ENCODE measurements around the gene NPC1L1.
"Not testable (repeated sequence)": the region's sequence is repeated elsewhere in the genome, so short reads cannot be mapped to it uniquely, and the experiment has no call there.

The NPC1L1 gene

DNA sequence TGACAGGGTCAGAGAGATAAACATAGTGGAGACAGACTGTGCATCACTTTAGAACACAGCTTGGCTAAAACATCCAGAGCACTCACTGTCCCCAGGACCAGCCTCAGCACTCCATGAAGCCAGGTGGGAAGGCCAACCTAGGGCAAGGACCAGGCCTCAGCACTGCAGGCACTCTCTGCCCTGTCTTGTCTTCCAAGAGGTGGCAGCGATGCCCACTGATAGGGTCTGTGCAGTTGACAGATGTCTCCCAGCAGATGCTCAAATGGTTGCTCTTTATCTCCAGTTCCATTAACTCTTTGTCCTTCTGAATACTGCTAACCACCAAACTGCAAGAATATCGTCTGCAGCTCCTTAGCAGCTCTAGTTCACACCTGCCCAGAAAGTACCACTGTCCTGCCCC is 23.5 kb upstream of the NPC1L1 start:
- no peak for DNase-seq

DNA sequence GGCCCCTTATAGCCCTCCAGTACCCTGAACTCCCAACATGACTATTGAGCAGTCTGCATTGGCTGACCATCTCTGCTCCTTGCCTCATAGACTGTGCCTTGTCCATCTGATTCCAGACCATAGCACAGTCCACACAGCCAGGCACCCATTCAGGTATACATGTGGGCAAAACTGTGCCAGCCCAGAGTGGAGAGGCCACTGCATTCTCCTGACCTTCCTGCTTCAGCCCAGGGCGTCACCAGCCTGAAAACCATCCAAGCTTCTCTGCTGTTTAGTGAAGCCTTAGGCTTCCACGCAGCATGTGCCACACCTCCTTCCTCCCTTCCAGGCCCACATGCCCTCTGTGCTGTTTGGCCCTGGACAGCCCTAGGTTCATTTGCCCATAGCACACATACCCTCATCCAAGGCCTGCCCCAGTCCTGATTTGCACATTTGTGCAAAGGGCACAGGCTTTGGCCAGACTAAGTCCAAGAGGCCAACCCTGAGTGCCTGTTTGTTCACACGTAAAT is 22.1 kb upstream of the NPC1L1 start:
- DNase-seq, result no peak

DNA sequence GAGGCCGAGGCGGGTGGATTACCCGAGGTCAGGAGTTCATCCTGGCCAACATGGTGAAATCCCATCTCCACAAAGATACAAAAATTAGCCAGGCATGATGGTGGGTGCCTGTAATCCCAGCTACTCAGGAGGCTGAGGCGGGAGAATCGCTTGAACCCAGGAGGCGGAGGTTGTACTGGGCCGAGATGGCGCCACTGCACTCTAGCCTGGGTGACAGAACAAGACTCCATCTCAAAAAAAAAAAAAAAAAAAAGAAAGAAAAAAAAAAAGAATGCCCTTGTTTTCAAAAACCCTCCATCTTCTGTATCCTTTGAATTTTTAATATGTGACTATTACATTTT is 21.5 kb upstream of the NPC1L1 start:
- not testable (repeated sequence) for DNase-seq

DNA sequence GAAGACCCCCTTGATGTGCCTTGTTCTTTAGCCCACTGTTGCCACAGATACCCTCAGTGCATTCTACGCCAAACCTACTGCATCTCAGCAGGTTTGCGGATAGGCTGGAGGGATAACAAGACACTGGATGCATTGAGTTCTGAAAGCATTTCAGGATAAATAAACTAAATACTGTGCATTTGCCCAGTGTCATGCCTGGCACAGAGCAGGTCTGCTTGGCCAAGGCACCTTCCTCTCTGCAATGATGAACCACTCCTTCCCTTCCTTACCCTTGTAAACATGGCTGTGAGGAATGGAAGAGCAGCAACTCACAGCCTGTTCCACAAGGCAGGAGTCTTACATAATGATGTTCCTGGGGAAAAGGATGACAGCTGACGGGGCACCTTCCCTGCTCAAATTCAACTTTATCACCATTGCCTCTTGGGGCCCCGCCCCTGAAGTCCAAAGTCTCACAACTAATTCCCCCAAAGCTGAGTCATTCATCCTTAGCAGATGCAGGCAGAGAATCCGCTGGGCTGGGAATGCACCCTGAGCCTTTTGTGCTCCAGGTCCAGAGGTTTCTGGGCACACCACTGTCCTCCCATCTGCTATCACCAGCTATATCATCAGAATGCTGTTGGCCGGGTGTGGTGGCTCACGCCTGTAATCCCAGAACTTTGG is 21.0 kb upstream of the NPC1L1 start:
- DNase-seq, result no peak

DNA sequence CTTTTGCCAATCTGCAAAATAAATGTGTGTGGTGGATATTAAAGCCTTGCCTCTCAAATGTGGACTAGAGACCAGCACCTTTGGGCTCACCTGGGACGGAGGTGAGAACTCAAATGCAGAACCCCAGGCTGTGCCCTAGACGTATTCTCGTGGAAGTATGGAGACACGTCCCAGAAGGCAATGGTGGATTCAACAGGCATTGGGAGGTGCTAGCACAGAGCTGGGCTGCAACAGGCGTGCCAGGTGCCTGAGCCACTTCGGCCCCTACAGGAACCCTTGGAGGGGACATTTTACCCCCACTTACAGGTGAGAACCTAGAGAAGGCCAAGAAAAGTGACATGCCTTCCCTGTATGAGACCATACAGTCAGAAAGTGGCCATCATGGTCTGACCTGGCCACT is 20.4 kb upstream of the NPC1L1 start:
- no peak for DNase-seq

DNA sequence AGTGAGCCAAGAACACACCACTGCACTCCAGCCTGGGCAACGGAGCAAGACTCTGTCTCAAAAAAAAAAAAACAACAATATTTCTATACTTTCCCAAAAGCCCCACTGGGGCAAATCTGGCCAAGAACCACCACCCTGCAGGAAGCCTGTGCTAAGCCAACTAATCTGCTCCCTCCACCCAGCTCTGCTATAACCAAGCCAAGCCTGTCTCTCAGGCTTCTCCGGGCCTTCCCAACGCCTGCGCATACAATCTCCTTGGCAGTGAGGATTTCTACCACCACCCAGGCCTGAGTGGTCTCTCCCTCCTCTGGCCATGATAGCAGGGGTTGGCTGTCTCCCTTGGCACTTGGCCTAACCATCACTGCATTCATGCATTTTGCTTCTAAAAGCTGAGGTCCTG is 18.4 kb upstream of the NPC1L1 start:
- no peak for DNase-seq

DNA sequence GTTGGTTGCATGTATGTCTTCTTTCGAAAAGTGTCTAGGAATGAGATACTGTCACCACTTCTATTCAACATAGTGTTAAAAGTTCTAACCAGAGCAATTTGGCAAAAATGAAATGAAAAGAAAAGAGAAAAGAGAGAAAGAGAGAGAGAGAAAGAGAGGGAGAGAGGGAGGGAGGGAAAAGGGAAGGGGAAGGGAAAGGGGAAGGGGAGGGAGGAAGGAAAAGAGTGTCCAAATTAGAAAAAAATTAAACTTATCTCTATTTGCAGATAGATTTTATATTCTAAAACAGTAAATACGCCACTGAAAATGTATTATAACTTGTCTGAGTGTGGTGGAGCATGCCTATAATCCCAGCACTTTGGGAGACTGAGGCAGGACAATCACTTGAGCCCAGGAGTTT is 16.4 kb upstream of the NPC1L1 start:
- no peak for DNase-seq

DNA sequence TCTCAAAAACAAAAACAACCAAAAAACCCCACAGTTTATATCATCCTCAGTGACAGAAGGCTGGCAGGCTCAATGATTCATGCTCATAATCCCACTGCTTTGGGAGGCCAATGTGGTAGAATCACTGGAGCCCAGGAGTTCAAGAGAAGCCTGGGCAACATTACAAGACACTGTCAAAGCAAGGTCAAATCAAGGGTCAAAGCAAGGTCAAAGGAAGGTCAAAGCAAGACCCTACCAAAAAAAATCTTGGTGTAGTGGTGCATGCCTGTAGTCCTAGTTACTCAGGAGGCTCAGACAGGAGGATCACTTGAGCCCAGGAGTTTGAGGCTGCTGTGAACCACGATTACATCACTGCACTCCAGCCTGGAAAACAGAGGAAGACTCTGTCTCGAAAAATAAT is 14.2 kb upstream of the NPC1L1 start:
- no peak for DNase-seq

DNA sequence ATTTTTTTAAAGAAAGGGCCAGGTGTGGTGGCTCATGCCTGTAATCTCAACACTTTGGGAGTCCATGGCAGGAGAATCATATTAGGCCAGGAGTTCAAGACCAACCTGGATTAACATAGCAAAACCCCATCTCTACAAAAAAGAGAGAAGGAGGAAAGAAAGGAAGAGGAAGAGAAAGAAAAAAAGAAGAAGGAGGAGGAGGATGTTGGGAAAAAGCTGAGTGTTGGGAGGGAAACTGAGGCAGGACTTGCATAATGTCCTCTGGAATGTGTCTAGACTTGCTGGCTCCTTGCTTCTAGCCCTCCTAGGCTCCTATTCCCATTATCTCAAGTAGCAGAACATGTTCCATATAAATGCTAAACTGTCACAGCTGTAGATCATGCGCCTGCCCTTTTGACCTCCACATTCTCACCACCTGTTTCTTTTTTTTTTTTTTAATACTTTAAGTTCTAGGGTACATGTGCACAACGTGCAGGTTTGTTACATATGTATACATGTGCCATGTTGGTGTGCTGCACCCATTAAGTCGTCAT is 11.4 kb upstream of the NPC1L1 start:
- not testable (repeated sequence) for DNase-seq

DNA sequence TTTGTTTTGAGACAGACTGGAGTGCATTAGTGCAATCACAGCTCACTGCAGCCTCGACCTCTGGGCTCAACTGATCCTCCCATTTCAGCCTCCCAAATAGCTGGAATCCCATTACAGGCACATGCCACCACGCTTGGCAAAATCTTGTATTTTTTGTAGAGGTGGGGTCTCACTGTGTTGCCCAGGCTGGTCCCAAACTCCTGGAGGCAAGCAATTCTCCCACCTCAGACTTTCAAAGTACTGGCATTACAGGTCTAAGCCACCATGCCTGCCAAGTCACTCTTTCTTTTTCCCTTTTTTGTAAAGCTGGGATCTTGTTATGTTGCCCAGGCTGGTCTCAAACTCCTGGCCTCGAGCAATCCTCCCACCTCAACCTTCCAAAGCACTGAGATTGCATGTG is 8.3 kb upstream of the NPC1L1 start:
- no peak for DNase-seq

DNA sequence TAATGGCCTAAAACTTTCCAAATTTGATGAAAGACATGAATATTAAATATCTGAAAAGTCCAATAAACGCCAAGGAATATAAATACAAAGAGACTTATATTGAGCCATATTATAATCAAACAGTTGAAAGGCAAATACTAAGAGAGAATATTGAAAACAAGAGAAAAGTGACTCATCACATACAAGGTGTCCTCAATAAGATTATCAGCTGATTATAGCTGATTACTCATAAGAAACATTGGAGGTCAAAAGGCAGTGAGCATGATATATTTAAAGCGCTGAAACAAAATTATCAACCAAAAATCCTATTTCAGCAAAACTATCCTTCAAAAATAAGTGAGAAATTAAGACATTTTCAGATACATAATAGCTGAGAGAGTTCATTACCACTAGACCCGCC is 7.8 kb upstream of the NPC1L1 start:
- DNase-seq, result no peak

DNA sequence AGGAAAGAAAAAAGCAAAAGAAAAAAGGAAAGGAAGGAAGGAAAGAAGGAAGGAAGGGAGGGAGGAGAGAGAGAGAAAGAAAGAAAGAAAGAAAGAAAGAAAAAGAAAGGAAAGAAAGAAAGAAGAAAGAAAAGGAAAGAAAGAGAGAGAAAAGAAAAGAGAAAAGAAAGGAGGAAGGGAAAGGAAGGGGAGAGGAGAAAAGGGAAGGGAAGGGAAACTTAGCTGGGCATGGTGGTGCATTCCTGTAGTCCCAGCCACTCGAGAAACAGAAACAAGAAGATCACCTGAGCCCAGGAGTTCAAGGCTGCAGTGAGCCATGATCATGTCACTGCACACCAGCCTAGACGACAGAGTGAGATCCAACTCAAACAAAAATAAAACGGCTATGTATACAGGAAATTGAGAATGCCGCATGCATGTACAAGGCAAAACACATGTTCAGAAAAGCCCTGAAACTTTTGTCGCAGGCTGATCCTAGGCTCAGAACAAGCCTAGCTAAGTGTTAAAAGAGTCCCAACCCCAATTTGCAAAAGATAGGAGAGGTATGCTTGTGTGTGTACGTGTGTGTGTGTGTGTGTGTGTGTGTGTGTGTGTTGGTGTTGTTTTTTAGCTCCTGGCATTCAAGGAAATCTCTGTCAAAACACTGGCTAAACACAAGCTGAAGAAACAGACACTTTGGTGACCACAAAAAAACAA is 6.6 kb upstream of the NPC1L1 start:
- DNase-seq, result no peak

DNA sequence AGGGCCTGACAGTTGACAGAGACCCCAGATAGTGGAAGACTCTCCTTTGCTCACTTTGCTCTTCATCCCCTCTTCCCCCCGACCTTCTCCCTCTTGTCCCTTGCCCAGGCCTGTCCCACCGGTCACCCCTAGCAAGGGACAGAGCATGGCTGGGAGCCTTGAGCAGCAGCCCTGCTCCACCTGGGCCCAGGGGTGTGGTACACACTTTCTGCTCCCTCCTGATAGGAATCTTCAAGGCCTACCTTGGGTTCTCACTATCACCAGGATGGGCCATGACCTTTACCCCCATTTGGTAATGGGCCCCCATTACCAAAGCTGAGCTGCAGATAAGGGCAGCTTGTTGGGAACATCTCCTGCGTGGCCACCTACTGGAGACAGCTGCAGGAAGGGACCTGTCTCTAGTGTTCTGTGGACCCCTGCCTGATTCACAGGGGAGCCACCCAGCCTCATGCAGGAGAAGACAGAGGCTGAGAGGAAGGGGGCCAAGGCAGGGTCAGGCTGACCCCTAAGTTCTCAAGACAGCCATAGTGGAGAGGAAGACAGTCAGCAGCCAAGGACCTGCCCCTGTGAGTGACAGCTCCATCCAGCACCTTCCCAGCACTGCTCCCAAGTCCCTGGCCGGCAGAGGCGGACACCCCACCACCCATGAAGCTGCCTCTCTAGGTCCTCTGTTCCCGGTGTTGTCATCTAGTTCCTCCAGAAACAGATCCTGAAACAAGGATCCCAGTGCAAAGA is 913 bp upstream of the NPC1L1 start:
- no peak for DNase-seq

DNA sequence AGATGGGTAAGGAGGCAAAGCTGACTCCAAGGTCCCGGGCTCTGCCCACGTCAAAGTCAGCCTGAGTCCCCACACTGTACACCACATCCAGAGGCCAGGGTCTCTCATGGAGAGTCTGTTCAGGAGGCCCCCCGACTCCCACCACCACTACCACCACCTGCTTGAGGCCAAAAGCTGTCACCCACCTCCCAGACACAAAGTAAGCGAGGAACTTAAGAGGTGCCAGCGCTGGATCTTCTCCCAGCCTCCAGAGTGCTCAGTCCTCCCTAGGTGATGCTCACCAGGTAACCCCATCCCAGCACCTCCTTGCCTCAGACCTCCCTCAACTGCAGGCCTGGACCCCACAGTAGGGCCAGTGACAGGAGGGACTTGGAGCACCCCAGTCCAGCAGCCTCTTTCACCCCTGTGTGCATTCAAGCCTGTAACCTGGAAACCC is 520 bp downstream of the NPC1L1 start:
- no peak for DNase-seq

DNA sequence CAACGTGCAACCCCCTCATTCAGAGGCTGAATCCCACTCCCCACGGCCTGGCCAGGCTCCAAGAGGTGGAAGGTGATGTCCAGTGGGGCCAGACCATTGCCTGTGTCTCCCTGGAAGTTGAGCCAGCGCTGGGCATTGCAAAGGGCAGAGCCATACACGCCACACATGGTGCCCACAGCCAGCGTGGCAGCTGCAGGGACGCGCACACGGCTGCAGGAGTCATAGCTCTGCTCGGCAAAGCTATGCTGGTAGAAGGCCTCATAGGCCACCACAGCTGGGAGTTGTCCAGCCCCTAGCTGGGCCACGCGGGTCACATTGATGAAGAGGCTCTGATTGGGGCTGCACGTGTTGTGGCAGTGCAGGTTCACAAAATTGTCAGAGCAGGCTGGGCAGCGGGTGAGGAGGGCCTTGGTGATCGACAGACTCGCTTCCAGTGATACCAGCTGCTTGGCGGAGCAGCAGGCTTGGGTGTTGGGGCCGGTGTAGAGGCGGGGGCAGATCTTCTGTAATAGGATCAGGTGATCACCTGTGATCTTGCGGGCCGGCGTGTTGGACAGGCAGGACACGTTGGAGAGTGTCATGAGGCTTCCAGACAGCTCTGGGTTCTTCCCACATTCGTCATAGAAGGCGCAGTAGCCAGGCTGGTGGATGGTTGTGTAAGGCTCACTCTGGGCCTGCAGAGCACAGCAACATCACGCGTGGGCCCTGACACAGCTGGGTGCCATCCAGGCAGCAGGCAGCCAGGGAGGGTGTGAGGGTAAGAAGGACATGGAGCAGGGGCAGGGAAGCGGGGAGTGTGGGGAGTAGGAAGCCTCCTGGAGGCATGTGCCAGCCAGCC is 1.2 kb downstream of the NPC1L1 start:
- DNase-seq, result no peak

DNA sequence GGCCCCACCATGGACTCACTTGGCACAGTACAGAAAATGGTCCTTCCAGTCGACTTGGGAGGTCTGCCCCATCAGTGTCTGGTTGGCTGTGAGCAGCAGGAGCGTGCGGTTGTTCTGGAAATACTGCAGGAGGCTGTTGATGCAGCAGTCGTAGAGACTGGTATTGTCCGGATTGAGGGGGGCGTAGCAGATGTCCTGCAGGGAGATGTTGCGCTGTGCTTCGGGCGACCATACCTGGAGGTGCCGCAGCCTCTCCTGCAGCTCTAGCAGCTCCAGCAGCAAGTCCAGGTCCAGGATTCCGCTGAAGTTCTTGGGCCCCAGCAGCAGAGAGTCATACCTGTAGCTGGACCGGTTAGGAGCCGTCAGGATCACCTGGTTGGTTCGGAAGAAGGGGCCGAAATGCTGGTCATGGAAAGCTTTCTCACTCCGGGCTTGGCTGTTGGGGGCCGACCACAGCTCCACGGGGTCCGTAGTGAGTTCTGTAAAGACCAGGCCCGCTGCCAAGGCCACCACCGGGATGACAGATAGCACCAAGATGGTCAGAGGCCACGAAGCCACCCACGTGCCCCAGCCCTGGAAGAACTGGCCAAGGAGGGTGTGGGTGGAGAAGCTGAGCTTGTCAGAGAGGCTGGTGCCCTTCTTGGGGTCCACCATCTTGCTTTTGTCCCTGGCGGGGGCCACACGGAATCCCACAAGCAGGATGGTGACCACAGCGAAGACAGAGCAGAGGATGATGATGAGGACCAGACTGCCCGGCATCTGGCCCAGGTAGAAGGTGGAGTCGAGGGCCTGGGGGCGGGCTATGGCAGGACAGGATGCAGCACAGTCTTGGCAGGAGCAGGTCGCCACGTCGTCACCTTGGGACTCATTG is 2.1 kb downstream of the NPC1L1 start:
- DNase-seq, result no peak

DNA sequence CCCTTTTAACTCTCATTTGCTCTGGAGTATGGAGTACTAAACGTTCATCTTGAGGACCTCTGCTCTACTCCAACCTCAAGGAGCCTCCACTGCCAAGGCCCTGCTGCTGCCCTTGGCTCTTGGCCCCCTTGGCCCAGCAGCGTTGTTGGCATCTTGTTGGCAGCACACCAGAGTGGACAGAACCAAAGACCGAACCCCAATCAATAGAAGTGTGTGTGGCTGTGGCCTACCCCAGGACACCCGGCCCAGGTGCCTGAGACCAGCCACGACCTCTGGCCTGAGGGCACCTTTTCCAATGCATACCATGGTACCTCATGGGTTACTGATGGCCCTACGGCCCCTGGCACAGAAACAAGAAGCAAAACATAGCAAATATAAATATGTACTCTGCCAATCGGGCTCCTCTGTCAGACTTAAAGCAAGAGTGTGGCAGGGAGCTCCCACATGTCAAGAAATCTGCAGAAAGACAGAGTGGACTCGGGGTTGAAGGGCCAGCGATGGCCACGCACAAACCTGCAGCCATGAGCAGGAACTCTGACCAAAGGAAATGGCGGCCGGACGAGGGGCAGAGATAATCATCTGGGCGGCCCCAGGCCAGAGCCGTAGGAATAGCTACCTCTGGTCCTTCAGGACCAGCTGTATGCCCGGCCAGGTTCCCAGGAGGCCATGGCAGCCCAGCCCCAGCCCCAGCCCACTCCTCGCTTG is 2.9 kb downstream of the NPC1L1 start:
- DNase-seq, result no peak

DNA sequence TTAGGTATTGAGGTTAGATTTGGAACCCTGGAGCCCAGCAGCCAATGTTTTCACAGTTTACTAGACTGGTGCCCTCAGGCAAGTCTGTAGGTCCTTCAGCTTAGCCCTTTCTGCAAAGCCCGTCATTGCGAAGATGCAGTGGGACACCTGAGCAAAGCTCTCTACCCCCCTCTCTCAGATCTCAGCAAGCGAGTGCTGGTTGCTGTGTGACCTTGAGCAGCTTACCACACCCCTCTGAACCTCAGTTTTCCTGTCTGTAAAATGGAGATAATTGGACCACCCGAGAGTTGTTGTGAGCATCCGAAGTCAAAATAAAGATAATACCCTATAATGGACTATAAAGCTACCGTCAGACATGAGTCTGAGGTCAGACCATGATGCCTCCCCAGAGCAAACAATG is 3.7 kb downstream of the NPC1L1 start:
- DNase-seq, result no peak

DNA sequence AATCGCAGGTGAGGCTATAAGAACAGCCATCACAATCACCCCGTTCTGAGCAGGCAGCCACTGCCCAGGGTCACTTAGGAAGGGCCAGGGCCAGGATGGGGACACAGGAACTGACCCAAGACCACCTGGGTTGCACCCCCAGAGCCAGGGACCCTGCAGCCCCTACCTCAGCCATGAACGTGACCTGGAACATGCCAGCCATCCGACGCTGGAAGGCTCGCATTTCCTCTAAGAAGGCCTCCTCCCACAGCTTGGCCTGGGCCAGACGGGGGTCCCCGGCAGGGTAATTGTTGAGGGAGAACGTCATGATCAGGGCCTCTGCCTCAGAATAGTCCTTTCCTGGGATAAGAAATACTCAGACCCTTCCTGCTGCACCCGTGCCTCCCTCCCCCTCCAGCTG is 5.0 kb downstream of the NPC1L1 start:
- DNase-seq, result no peak

DNA sequence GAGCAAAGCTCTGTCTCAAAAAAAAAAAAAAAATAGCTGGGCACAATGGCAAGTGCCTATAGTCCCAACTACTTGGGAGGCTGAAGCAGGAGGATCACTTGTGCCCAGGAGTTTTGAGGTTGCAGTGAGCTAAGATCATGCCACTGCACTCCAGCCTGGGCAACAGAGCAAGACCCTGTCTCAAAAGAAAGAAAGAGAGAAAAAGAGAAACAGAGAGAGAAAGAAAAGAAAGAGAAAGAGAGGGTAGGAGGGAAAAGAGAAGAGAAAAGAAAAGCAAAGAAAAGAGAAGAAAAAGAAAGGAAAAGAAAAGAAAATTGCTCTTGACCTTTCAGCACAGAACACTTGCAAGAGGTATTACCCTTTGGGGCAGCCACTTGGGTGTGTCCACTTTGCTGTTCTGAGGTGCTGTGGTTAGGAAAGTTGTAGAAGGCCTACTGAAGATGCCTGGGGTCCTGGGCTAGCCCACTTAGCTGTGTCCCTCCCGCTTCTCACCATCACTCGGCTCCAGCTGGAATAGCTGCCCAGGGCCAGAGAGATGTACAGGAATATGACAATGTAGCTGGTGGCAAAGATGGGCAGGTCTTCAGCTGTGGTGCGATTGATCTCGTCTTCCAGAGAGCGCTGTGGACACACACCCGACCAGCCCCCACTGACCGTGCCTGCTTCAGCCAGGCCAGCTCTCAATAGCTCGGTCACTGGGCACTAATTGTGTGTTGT is 5.6 kb downstream of the NPC1L1 start:
- no peak for DNase-seq

DNA sequence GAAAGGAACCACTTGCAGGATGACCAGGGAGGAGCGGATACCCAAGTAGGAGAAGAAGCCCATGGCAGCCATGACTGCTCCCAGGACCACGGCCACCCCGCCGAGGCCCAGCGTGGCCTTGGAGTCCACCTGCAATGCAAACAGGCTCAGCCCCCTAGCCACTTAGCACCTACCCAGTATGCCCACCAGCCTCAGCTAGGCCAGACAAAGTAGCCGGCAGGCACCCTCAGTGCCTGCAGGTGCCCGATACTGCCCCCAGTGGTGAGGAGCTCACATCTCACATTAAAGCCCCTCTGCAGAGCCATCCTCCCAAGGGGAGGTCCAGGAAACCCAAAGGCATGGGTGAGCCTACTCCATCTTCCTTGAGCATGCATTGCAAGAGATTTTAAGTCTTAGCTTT is 6.6 kb downstream of the NPC1L1 start:
- peak in 1 of 2 experiments; percentile 61 for DNase-seq

All from NCI-H526 (cell line).